Measurements from ENCODE around the gene SLF1.

The SLF1 gene

DNA sequence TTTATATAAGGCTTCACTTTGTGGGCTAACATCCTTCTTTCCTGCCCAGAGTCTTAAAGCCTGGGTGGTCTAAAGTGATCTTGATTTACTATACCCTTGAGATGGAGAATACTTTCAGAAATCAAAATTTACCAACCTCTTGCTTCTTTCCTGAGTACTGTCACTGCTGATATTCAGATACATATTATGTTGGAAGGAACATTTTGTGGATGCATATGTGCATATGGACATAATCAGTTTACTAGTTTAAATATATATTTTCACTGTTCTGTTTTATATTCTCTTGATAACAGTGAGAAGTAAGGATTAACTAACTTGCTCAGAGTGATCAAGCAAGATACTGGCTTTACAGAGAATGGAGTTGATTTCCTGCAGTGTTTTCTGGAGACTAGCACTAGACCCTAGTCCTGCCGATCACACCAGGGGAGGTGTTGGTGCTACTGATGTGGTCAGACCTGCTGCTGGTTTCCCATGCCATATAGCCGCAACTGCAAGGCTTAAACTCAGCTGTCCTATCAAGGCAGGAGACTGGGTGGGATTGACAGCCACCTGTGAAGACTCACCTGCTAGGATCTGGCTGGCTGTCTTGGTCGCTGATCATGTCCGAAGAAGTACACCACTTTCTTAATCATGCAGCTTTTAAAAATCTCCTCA is 57.6 kb downstream of the SLF1 start:
- H3K36me3 ChIP-seq = peaks cover 0 to 9% (median 5%) of the 10 kb centered on the region in 3 donors
- TF ChIP-seq, protein P1, sequence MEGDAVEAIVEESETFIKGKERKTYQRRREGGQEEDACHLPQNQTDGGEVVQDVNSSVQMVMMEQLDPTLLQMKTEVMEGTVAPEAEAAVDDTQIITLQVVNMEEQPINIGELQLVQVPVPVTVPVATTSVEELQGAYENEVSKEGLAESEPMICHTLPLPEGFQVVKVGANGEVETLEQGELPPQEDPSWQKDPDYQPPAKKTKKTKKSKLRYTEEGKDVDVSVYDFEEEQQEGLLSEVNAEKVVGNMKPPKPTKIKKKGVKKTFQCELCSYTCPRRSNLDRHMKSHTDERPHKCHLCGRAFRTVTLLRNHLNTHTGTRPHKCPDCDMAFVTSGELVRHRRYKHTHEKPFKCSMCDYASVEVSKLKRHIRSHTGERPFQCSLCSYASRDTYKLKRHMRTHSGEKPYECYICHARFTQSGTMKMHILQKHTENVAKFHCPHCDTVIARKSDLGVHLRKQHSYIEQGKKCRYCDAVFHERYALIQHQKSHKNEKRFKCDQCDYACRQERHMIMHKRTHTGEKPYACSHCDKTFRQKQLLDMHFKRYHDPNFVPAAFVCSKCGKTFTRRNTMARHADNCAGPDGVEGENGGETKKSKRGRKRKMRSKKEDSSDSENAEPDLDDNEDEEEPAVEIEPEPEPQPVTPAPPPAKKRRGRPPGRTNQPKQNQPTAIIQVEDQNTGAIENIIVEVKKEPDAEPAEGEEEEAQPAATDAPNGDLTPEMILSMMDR (IDR thresholded peaks at IDR 0.05) = no peak
- H3K4me1 ChIP-seq = no peaks in the 10 kb centered on the region
- H3K9me3 ChIP-seq = no peaks in the 10 kb centered on the region
- intact Hi-C loops (cut with DNase I; ENCODE audit: low total_unique reads) = no loop called here
- H3K27ac ChIP-seq = no peak overlapping the region
- DNase-seq = no peak
- H3K4me3 ChIP-seq = no peak overlapping the region
- H3K27me3 ChIP-seq = no peaks in the 10 kb centered on the region

DNA sequence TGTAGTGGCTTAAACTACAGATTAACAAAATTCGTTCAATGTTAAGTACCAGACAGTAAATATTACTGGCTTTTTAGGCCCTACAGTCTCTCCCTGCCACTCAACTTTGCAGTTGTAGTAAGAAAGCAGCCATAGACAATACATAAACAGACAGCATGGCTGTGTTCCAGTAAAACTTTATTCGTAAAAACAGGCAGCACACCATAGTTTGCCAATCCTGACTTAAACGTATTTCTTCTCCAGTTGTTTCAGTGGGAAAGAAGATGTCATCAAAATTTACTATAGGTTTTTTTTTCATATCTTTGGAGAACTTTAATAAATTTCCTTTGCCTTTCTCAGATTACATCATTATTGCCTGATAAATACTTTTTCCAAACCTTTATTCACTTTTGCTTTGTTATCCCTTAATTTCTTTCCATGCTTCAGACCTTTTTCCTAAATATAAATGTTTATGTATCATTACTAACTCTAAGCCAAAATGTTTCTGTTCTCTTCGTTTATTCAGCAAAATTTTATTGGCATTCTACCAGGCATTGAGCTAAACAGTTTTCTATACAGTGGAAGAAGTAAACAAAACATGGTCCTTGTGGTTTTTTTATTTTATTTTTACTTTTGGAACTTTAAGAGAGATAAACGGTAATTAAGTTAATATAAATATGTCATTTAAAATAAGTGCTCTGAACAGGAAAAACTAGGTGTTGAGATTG is 64.5 kb downstream of the SLF1 start:
- Histone ChIP-seq H3K27me3 (no peaks in the 10 kb centered on the region), H3K4me3 (no peak overlapping the region), H3K4me1 (no peaks in the 10 kb centered on the region), H3K27ac (no peak overlapping the region), H3K9me3 (no peaks in the 10 kb centered on the region), H3K36me3 (peaks cover 4 to 13% (median 5%) of the 10 kb centered on the region in 3 donors)
- intact Hi-C loops (cut with DNase I; ENCODE audit: low total_unique reads) = no loop called here
- TF ChIP-seq, protein P1 (IDR thresholded peaks at IDR 0.05) = no peak
- DNase-seq = no peak

- intact Hi-C loops (cut with DNase I; ENCODE audit: low total_unique reads) = no loop called here
- H3K27me3 ChIP-seq = no peaks in the 10 kb centered on the region
- no peaks in the 10 kb centered on the region for H3K4me1 ChIP-seq
- peaks cover 5 to 9% (median 8%) of the 10 kb centered on the region in 3 donors for H3K36me3 ChIP-seq
- no peaks in the 10 kb centered on the region for H3K9me3 ChIP-seq
- TF ChIP-seq, protein P1 (IDR thresholded peaks at IDR 0.05) = no peak
- no peak overlapping the region for H3K4me3 ChIP-seq
- H3K27ac ChIP-seq = no peak overlapping the region
- no peak for DNase-seq
Measured at GRCh38 chr5:94689908-94690307, 71.4 kb downstream of the SLF1 start.

DNA sequence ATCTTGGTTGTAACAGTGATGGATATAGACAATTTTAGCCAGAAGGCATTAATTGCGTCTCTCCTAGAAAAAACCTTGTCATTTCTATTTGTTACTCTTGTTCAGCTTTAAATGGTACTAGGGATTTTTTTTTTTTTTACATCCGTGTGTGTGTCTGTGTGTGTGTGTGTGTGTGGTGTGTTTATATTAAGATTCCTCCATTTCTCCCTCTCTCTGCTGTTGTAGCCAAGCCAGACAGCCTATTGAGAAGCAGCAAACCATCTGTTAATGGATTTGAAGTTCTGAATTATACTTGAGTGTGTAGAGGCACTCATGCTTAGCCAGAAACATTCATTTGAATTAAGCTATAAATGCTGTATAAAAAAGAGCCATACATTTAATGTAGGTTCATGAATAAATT is 72.3 kb downstream of the SLF1 start:
- DNase-seq = no peak
- Histone ChIP-seq H3K36me3 (peaks cover 5 to 11% (median 8%) of the 10 kb centered on the region in 3 donors), H3K4me3 (no peak overlapping the region), H3K9me3 (no peaks in the 10 kb centered on the region), H3K27ac (no peak overlapping the region), H3K4me1 (no peaks in the 10 kb centered on the region), H3K27me3 (no peaks in the 10 kb centered on the region)
- intact Hi-C loops (cut with DNase I; ENCODE audit: low total_unique reads) = no loop called here
- TF ChIP-seq, protein P1 (IDR thresholded peaks at IDR 0.05) = no peak

DNA sequence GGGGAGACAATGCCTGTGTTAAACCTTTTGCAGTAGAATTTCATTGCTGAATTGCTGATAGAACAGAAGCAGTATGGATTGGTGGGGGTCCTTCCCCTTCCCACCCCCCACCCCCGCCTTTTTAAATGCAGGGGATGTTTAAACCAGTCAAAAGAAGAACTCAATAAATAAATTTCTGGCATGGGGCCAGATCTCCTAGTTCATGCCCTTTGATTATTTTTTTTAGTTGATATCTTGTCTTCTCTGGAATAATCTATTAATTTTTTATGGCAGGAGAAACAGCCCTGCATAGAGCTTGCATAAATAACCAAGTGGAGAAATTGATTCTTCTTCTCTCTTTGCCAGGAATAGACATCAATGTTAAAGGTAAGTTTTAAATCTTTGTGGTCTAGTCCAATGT is 72.8 kb downstream of the SLF1 start:
- H3K27ac ChIP-seq = no peak overlapping the region
- intact Hi-C loops (cut with DNase I; ENCODE audit: low total_unique reads) = no loop called here
- H3K4me1 ChIP-seq = no peaks in the 10 kb centered on the region
- H3K27me3 ChIP-seq = no peaks in the 10 kb centered on the region
- no peaks in the 10 kb centered on the region for H3K9me3 ChIP-seq
- no peak for DNase-seq
- H3K36me3 ChIP-seq = peaks cover 5 to 11% (median 8%) of the 10 kb centered on the region in 3 donors
- H3K4me3 ChIP-seq = no peak overlapping the region
- TF ChIP-seq, protein P1 (IDR thresholded peaks at IDR 0.05) = no peak
